ENCODE measurements around the gene BPGM. TPM values are rescaled to one million over a fixed set of nuclear protein-coding genes. Genes with fewer than 3 reads are reported as not detected.

Gene BPGM
- total and polyA plus RNA-seq, 9 of the 15 experiments (the other 6 are each of a cell fraction or from before 2014, with no cell fraction given): 14.1 to 46.1 (median 21.2) TPM

GRCh38 chr7:134646425-134647305 is at the start of gene BPGM (continued):
- peak; percentile 45; the same call in 1 of the 2 replicates for TF ChIP-seq ZHX1 (conservative IDR thresholded peaks at IDR 0.05; ENCODE audit: low read length)
- no peak for TF ChIP-seq SMARCB1 (IDR thresholded peaks at IDR 0.05; ENCODE audit: insufficient read length, low read depth)
- TF ChIP-seq HOXB6 (CRISPR knock-in tag; IDR thresholded peaks at IDR 0.05; ENCODE audit: borderline replicate concordance): no peak
- peak; percentile 92 for TF ChIP-seq NFRKB (IDR thresholded peaks at IDR 0.05; ENCODE audit: low read depth)
- no peak for TF ChIP-seq ILK (tag; IDR thresholded peaks at IDR 0.05; ENCODE audit: borderline replicate concordance, low read depth)
- TF ChIP-seq LARP7 (IDR thresholded peaks at IDR 0.05): no peak
- TF ChIP-seq STAT5A (IDR thresholded peaks at IDR 0.05; ENCODE audit: borderline replicate concordance, low read length): peak; percentile 8; the same call in 1 of the 2 replicates
- TF ChIP-seq CBFB (CRISPR knock-in tag; IDR thresholded peaks at IDR 0.05): no peak
- TF ChIP-seq ZNF592 (IDR thresholded peaks at IDR 0.05): 0 out of 2 replicates have a peak, but pooled peaks have one; percentile 31
- no peak for TF ChIP-seq ZNF584 (CRISPR knock-in tag; IDR thresholded peaks at IDR 0.05; ENCODE audit: low read depth)
- no peak for TF ChIP-seq MAFF (IDR thresholded peaks at IDR 0.05; ENCODE audit: low read length)
- TF ChIP-seq SMARCC2 (IDR thresholded peaks at IDR 0.05; ENCODE audit: low read depth): peak; percentile 58; the same call in 1 of the 2 replicates
- 0 out of 2 replicates have a peak, but pooled peaks have one; percentile 71 for TF ChIP-seq LCOR (CRISPR knock-in tag; IDR thresholded peaks at IDR 0.05)
- no peak for TF ChIP-seq ZBTB1 (CRISPR knock-in tag; IDR thresholded peaks at IDR 0.05; ENCODE audit: borderline replicate concordance, low read depth)
- TF ChIP-seq ZNF23 (CRISPR knock-in tag; IDR thresholded peaks at IDR 0.05): no peak
- no peak for TF ChIP-seq HMGN3 (IDR thresholded peaks at IDR 0.05; ENCODE audit: borderline replicate concordance, extremely low read depth, insufficient read length, low read depth, low read length)
- peak; percentile 41; the same call in 1 of the 2 replicates for TF ChIP-seq SIN3B (IDR thresholded peaks at IDR 0.05; ENCODE audit: low read depth)
- no peak for TF ChIP-seq TEAD4 (IDR thresholded peaks at IDR 0.05; ENCODE audit: low read length)
- TF ChIP-seq TEAD4 (CRISPR knock-in tag; IDR thresholded peaks at IDR 0.05; ENCODE audit: borderline replicate concordance): no peak
- no peak; the same call in none of the 2 replicates for TF ChIP-seq MYC (IDR thresholded peaks at IDR 0.05; ENCODE audit: low read depth, low read length)
- TF ChIP-seq MYC (CRISPR knock-in tag; IDR thresholded peaks at IDR 0.05; ENCODE audit: borderline replicate concordance, low read depth): no peak
- TF ChIP-seq GTF2A2 (tag; IDR thresholded peaks at IDR 0.05): no peak

Data from K562 (cell line).